Measurements from ENCODE around the gene MAST2.

GRCh38 chr1:45987204-45987603 is 183.8 kb downstream of the MAST2 start:
- TF ChIP-seq CTCF (conservative IDR thresholded peaks at IDR 0.05 in 1 of 2, IDR thresholded peaks at IDR 0.05 in 1 of 2; ENCODE audit: extremely low read depth in 1 of 2, insufficient read depth in 1 of 2, low read depth in 1 of 2, low read length in 2 of 2) (no peak), EZH2 (IDR thresholded peaks at IDR 0.05; ENCODE audit: borderline replicate concordance, low read length) (no peak)

All from mammary epithelial cell (primary cell).